ENCODE measurements around the gene GRWD1. TPM values are rescaled to one million over a fixed set of nuclear protein-coding genes. Genes with fewer than 3 reads are reported as not detected.
A peak's percentile ranks its signal among the peaks of the same experiment; 100 is the strongest.

GRWD1 gene
- total RNA-seq, 1 donor, result 38.4 TPM

GRCh38 chr19:48490981-48491792 lies 45.4 kb downstream of the GRWD1 start:
- TF ChIP-seq CTCF (IDR thresholded peaks at IDR 0.05; ENCODE audit: insufficient read depth, low read depth, low read length), result no peak
- no peak for DNase-seq (ENCODE audit: low read depth)
- H3K4me3 ChIP-seq (ENCODE audit: low read depth, low read length), result no peak overlapping the region

- DNase-seq (ENCODE audit: low read depth), result no peak
- H3K4me3 ChIP-seq (ENCODE audit: low read depth, low read length), result no peak overlapping the region
- TF ChIP-seq CTCF (IDR thresholded peaks at IDR 0.05; ENCODE audit: insufficient read depth, low read depth, low read length), result no peak
Observed at GRCh38 chr19:48491793-48492123, 46.0 kb downstream of the GRWD1 start.

- peak; percentile 98 for DNase-seq (ENCODE audit: low read depth)
- peak overlapping the region; percentile 64 for H3K4me3 ChIP-seq (ENCODE audit: low read depth, low read length)
- no peak for TF ChIP-seq CTCF (IDR thresholded peaks at IDR 0.05; ENCODE audit: insufficient read depth, low read depth, low read length)
Observed at GRCh38 chr19:48492925-48493717, 47.3 kb downstream of the GRWD1 start.

- no peak for DNase-seq (ENCODE audit: low read depth)
- no peak for TF ChIP-seq CTCF (IDR thresholded peaks at IDR 0.05; ENCODE audit: insufficient read depth, low read depth, low read length)
- H3K4me3 ChIP-seq (ENCODE audit: low read depth, low read length), result peak overlapping the region; percentile 64
Observed at GRCh38 chr19:48493718-48494401, 48.1 kb downstream of the GRWD1 start.

- H3K4me3 ChIP-seq (ENCODE audit: low read depth, low read length), result no peak overlapping the region
- DNase-seq (ENCODE audit: low read depth), result no peak
- TF ChIP-seq CTCF (IDR thresholded peaks at IDR 0.05; ENCODE audit: insufficient read depth, low read depth, low read length), result no peak
Observed at GRCh38 chr19:48495396-48495795, 49.6 kb downstream of the GRWD1 start.

- no peak overlapping the region for H3K4me3 ChIP-seq (ENCODE audit: low read depth, low read length)
- DNase-seq (ENCODE audit: low read depth), result no peak
- TF ChIP-seq CTCF (IDR thresholded peaks at IDR 0.05; ENCODE audit: insufficient read depth, low read depth, low read length), result no peak
Observed at GRCh38 chr19:48496959-48497727, 51.4 kb downstream of the GRWD1 start.
